ENCODE measurements around the gene ALMS1. TPM values are rescaled to one million over a fixed set of nuclear protein-coding genes. Genes with fewer than 3 reads are reported as not detected.

Gene ALMS1
- polyA plus RNA-seq, 1 donor (not counting 4 experiments of a cell fraction or from before 2014, with no cell fraction given) = 4.4 TPM

- no peaks in the 10 kb centered on the region for H3K9me3 ChIP-seq (ENCODE audit: control insufficient read depth, low read depth, low read length)
- H4K20me1 ChIP-seq (ENCODE audit: control insufficient read depth, extremely low read depth, insufficient read depth, low read length) = no peaks in the 10 kb centered on the region
- dilution Hi-C loops (cut with MboI; ENCODE audit: extremely low pct_ligation_motif_present, low sequenced_read_pairs) = no loop called here
- H2AFZ ChIP-seq (ENCODE audit: control insufficient read depth, low read length) = no peak overlapping the region
- H3K36me3 ChIP-seq (ENCODE audit: control insufficient read depth in 2 of 2, extremely low read depth in 1 of 2, insufficient read depth in 2 of 2, low read length in 2 of 2) = no peaks in the 10 kb centered on the region
- H3K4me1 ChIP-seq (ENCODE audit: control insufficient read depth, extremely low read depth, insufficient read depth, low read length) = no peaks in the 10 kb centered on the region
- FAIRE-seq (no peak), DNase-seq (ENCODE audit: low read depth, low spot score) (no peak)
- H3K27ac ChIP-seq (ENCODE audit: control insufficient read depth, insufficient read depth, low read length) = no peak overlapping the region
- no peak overlapping the region for H3K4me2 ChIP-seq (ENCODE audit: control insufficient read depth, extremely low read depth, insufficient read depth, low read depth, low read length)
- no peaks in the 10 kb centered on the region for H3K9me1 ChIP-seq (ENCODE audit: control insufficient read depth, extremely low read depth, insufficient read depth, low read length)
- H3K27me3 ChIP-seq (ENCODE audit: control insufficient read depth, extremely low read depth, insufficient read depth, low read length) = peaks cover 5% of the 10 kb centered on the region
- no peak for TF ChIP-seq CTCF (optimal IDR thresholded peaks at IDR 0.05 in 1 of 3, IDR thresholded peaks at IDR 0.05 in 1 of 3, conservative IDR thresholded peaks at IDR 0.05 in 1 of 3; ENCODE audit: extremely low read depth in 1 of 3, insufficient read depth in 2 of 3, low read length in 3 of 3)
- no peak for TF ChIP-seq EZH2 (IDR thresholded peaks at IDR 0.05; ENCODE audit: low read length)
- no peaks in the 10 kb centered on the region for H3K79me2 ChIP-seq (ENCODE audit: control insufficient read depth, insufficient read depth, low read length)
- H3K4me3 ChIP-seq (ENCODE audit: control insufficient read depth in 2 of 3, extremely low read depth in 1 of 3, insufficient read depth in 2 of 3, low read depth in 1 of 3, low read length in 3 of 3) = no peak overlapping the region
- no peak overlapping the region for H3K9ac ChIP-seq (ENCODE audit: control insufficient read depth, extremely low read depth, insufficient read depth, low read length)
Observed at GRCh38 chr2:73640946-73641766, 255.5 kb downstream of the ALMS1 start.

DNA sequence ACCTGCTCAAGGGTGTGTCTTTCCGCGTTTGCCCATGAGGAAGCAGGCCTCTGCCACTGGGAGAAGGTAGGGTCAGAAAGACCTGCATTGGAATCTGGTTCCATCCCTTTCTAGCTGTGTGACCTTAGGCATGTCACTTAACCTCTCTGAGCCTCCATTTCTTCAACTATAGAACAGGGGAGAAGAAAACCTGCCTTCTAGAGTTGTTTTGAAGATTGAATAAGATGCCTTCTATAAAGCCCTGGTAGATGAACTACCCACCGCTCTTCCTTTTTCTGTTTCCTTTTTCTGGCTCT is 256.1 kb downstream of the ALMS1 start:
- H3K4me3 ChIP-seq (ENCODE audit: control insufficient read depth in 2 of 3, extremely low read depth in 1 of 3, insufficient read depth in 2 of 3, low read depth in 1 of 3, low read length in 3 of 3) = no peak overlapping the region
- H3K9me1 ChIP-seq (ENCODE audit: control insufficient read depth, extremely low read depth, insufficient read depth, low read length) = no peaks in the 10 kb centered on the region
- no peak overlapping the region for H3K27ac ChIP-seq (ENCODE audit: control insufficient read depth, insufficient read depth, low read length)
- H3K9me3 ChIP-seq (ENCODE audit: control insufficient read depth, low read depth, low read length) = no peaks in the 10 kb centered on the region
- no peak for DNase-seq (ENCODE audit: low read depth, low spot score)
- H3K79me2 ChIP-seq (ENCODE audit: control insufficient read depth, insufficient read depth, low read length) = no peaks in the 10 kb centered on the region
- H3K4me2 ChIP-seq (ENCODE audit: control insufficient read depth, extremely low read depth, insufficient read depth, low read depth, low read length) = no peak overlapping the region
- H3K9ac ChIP-seq (ENCODE audit: control insufficient read depth, extremely low read depth, insufficient read depth, low read length) = no peak overlapping the region
- no peaks in the 10 kb centered on the region for H4K20me1 ChIP-seq (ENCODE audit: control insufficient read depth, extremely low read depth, insufficient read depth, low read length)
- dilution Hi-C loops (cut with MboI; ENCODE audit: extremely low pct_ligation_motif_present, low sequenced_read_pairs) = no loop called here
- no peaks in the 10 kb centered on the region for H3K36me3 ChIP-seq (ENCODE audit: control insufficient read depth in 2 of 2, extremely low read depth in 1 of 2, insufficient read depth in 2 of 2, low read length in 2 of 2)
- TF ChIP-seq CTCF (optimal IDR thresholded peaks at IDR 0.05 in 1 of 3, IDR thresholded peaks at IDR 0.05 in 1 of 3, conservative IDR thresholded peaks at IDR 0.05 in 1 of 3; ENCODE audit: extremely low read depth in 1 of 3, insufficient read depth in 2 of 3, low read length in 3 of 3) (no peak), EZH2 (IDR thresholded peaks at IDR 0.05; ENCODE audit: low read length) (no peak)
- no peaks in the 10 kb centered on the region for H3K4me1 ChIP-seq (ENCODE audit: control insufficient read depth, extremely low read depth, insufficient read depth, low read length)
- FAIRE-seq = no peak
- H2AFZ ChIP-seq (ENCODE audit: control insufficient read depth, low read length) = no peak overlapping the region
- peaks cover 5% of the 10 kb centered on the region for H3K27me3 ChIP-seq (ENCODE audit: control insufficient read depth, extremely low read depth, insufficient read depth, low read length)

Data from keratinocyte (primary cell).